ENCODE data around the gene MOB3B.
A peak's percentile ranks its signal among the peaks of the same experiment; 100 is the strongest.

Gene MOB3B

GRCh38 chr9:27333241-27334052 lies 196.2 kb downstream of the MOB3B start:
- peak; percentile 66 for DNase-seq

DNA sequence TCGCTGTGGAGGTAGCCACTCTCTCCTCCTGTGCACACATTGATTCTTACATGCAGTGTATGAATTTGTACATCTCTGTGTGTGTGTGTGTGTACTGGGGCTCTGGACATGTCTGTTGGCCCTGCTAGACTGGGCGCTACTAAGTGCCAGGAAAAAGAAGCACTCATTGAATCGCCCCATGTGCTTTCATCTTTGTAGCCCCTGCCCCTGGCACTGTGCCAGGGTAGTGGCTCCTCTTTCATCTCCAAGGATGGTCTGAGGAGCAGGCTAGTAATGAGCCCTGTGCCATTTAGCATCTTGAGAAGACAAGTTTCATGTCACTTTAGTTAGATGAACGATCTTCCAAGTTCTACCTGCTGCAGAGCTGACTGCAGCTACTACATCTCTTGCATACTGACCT lies 198.2 kb downstream of the MOB3B start:
- DNase-seq, result no peak

DNA sequence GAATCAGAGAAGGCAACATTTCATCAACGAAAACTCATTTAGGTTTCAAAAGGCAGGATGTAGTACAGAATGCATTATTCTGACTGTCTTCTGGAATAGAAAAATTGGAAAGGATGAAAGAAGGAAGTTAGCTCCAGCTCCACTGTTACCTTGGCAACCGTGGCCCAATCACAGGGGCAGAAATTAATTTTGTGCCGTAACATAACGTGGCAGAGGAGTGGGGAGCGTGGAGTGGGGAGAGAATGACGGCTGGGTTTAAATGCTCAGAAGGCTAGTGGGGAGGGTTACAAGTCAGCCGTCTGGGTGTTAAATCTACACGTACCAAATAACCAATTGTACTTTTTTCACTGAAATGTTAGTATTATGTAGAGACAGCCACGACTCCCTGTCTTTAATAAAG lies 200.3 kb downstream of the MOB3B start:
- DNase-seq, result no peak

DNA sequence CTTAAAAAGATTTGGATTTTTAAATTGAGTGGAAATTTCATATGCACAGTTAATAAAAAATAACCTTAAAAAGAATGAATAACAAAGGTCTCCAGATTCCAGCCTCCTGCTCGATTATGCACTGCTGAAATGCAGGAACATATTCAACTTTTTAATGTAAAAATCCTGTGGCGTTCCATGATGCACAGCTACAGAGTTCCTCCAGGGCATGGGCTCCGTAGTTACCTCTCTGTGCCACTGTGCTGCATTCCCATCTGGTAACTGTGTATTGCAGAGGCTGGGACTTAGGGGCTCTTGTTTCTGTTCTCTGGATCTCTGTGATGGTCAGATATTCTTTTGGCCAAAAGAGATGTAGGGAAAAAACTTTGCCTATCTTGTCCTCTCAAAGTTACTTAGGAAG lies 201.1 kb downstream of the MOB3B start:
- no peak for DNase-seq

- no peak for DNase-seq
Measured at GRCh38 chr9:27311184-27311583, 218.4 kb downstream of the MOB3B start.

DNA sequence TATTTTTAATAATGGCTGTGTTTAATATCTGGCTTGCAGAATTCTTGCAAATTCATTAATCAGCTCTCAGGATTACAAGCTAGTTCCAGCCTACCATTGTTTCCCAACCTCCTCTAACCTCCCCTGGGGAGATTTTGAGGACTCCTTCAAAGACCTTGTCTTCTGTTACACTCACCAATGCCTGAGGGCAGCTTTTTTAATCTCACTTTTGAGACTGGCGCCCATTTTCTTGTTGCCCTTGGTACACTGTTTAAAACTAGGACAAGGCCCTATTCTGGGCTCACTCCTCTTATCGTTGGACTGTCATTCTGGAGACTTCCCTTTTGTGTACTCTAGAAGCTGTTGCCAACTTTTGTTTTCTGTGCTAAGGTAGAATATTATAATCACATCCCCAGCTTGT lies 219.0 kb downstream of the MOB3B start:
- no peak for DNase-seq

DNA sequence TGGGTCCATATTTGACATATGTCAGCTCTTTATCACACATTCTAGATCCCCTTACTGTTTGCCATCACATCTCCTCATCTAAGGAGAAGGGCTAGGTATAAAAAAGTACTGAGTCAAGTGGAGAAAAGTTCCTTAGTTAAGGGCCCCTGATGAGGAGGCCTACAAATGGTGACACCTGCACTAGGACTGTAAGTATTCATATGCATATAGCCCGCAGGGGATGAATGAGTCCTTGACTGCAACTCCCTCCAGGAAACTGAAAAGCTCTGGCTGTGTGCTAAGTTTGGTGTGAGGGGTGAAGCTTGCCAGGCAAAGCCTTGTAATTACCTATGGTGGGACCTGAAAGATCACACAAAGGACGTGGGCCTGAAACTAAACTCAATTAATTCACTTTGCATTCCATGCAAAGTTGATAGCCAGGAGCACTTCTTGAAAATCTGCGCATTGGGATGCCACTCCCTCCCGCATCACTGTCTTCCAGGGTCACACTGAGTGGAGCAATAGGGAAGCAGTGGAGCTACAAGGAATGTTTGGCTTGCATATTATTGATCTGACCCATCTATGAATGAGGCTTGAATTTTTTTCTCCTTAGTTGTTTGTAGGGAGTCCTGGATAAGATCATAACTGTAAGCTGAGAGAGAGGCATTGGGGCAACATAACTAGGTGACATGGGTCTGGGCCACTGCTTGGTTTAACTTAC lies 220.8 kb downstream of the MOB3B start:
- no peak for DNase-seq

DNA sequence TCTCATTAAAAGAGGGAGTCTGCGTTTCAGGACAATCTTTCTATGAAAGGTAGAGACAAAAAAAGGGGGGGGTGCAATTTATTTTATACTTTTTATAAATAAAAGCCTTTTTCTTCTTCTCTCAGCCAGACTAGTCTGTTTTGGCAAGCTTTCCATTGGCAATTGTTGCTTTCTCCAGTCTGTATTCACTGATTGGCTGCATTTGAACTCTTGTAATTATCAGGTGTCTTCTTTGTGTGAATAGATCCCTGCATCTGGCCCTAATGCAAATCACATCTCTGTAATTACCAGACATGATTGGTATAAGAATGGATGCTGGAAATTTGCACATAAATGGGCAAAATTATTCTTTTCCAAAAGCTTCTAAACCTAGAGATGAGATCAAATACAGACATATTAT lies 225.1 kb downstream of the MOB3B start:
- no peak for DNase-seq

DNA sequence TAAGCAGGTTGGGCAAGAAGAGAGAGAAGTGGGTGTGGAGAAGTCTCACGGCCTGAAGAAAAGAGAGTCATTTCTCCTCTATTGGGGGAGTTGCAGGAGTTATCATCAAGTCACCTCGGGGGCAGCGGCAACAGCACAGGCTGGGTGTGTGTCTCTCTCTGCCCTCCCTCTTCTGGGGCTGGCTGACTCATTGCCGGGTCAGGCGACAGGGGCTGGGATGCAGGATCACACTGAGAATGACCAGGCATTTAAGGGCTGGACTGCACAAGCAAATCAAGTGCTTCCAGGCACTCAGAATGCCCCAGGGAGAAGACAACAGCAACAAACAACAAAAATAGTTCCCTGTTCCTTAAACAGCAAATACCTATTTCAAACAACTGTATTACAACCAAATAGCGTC lies 226.4 kb downstream of the MOB3B start:
- DNase-seq, result no peak

DNA sequence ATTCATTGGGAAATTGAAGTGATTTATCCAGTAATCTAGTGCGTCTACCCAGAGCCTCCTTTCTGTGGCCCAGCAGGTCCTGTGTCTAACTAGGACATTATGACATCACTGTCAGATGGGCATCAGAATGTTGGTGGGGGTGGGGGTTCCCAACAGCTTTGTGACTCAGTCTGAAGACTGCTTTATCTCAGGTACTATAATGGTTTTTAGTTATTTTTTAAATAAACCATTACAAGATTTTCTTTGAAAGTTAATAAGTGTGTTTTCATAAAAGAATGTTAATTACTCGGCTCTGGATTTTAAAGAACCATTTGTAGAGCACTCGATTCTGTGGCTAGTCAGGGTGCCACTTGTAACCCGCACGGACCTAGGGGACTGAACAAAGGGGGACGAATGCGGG lies 232.6 kb downstream of the MOB3B start, which contains the start of gene EQTN:
EQTN (minus strand) TSS at position 101 of the 400 bp plus-strand sequence; CDS start at position 6, 95 bp downstream.
- DNase-seq, result no peak

DNA sequence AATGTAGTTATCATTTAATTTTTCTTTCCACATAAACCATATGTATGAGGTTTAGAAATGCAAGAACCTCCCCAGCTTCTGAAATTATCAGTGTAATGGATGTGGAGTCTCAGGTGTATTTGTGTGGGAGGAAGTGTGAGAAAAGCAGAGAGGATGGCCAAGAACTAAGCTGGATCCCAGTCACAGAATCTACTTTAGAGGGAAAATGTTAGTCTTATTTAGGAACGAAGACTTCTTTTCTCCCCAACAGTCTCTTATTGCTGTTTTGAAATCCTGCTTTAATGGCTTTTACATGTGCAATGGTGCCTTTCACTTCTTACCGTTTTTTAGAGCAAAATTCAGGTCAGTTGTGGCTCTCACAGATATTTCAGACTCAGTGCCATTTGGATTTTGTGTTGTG lies 235.6 kb downstream of the MOB3B start:
- no peak for DNase-seq

DNA sequence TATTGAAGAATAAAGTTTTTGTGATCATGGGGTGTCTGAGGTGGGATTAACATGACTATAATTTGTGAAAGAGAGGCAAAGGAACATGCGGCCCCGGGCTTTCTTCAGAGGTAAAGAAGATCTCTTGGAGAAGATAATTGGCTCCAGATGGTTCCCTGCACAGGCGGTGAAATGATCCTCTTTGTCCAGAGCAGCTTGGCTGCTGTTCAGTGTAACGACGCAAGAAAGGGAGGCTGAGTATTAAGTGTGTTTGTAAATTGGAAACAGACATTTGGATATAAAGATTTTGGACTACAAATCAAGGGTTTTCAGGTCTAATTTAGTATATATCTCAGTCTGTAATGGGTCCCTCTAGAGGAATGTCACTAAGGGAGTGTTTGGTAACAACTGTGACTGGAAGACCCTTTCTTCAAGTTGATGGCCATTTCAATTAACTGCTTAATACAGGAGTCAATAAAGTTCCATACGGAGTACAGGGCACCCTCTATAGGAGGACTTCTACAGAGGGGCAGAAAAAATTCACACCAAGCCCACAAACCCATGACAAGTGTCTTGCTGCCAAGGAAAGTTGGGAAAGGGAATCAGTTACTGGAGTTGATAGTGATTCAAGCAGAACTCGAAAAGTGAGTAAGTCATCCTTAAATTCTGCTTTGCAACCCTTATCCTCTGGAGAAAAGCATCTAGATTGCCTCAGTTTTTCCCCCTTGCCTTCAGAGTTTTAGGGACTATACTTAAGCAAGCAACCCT lies 236.8 kb downstream of the MOB3B start:
- no peak for DNase-seq

DNA sequence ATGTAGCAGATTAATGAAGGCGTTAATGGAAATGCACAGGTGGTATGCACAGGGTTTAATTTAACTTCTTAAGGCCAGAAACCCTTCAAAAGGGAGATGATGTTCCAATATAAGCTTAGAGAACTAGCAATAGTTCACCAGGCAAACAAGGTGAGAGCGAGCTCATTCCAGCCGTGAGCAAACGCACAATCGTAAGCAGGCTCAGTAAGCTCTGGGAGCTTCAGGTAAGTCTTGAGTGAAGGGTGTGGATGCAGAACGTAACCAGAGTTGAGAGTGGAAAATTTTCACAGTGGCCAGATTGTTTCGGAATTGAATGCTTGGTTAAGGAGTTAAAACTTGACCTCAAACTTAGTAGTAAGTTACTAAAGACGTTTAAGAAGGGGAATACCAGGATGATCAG lies 238.3 kb downstream of the MOB3B start:
- DNase-seq, result no peak

DNA sequence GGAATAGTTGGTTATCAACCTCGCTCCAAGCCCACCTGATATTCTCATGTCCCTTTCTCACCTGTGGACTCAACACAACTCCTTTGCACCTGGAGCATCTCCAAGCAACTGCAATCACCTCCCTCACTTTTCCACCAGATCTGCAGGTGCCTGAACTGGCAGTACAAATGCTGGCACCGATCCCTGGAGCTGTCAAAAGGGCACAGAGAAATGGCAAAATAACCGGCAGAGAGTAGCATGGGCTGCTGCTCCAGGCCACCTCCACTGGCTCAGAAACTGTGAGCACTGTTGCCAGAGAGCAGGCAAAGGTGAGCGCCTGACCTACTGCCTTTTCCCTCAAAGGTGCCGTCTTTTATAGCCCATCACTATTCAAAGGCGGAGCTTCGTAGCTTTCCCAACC lies 247.3 kb downstream of the MOB3B start:
- DNase-seq, result no peak

GRCh38 chr9:27280860-27281259 lies 248.8 kb downstream of the MOB3B start:
- DNase-seq, result no peak

DNA sequence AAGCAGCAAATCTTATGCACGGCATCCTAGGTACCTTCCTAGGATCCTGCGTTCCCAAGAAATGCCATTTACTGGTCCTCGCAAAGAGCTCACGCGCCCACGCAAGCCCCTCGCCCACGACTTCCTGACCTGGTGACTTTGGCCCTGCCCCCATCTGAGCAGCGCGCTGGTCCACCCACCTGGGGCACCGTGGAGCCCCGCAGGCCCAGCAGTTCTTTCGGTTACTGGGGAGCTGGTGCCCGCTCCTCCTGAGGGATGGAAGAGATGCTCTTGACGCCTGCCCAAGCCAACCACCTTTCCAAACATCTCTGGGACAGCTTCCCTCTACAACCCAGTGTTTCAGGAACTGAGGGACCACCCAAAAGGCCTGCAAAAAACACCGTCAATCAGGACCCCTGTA lies 249.4 kb downstream of the MOB3B start:
- DNase-seq, result no peak

- no peak for DNase-seq
Measured at GRCh38 chr9:27279611-27280010, 250.0 kb downstream of the MOB3B start.

GRCh38 chr9:27278374-27278773 lies 251.2 kb downstream of the MOB3B start:
- DNase-seq, result no peak

- peak; percentile 43 for DNase-seq
Measured at GRCh38 chr9:27276193-27277030, 253.2 kb downstream of the MOB3B start.
